Dermis blood vessel endothelial cell (primary cell): ENCODE results near the gene SARDH. TPM values are rescaled to one million over a fixed set of nuclear protein-coding genes. Genes with fewer than 3 reads are reported as not detected.
A peak's percentile ranks its signal among the peaks of the same experiment; 100 is the strongest.

Experiments used
- DNase-seq: peaks from one replicate; pipeline ENCODE4 v3.0.0; 2010
- total RNA-seq: library from RNA; depleted of rRNA; stranded (reverse); fragments of >200 nt; gene quantifications from 2 replicates; pipeline ENCODE4 v1.2.3, GENCODE V29; 2014

Gene SARDH
- total RNA-seq, 1 donor from 2014 or later: 0.34 TPM

DNA sequence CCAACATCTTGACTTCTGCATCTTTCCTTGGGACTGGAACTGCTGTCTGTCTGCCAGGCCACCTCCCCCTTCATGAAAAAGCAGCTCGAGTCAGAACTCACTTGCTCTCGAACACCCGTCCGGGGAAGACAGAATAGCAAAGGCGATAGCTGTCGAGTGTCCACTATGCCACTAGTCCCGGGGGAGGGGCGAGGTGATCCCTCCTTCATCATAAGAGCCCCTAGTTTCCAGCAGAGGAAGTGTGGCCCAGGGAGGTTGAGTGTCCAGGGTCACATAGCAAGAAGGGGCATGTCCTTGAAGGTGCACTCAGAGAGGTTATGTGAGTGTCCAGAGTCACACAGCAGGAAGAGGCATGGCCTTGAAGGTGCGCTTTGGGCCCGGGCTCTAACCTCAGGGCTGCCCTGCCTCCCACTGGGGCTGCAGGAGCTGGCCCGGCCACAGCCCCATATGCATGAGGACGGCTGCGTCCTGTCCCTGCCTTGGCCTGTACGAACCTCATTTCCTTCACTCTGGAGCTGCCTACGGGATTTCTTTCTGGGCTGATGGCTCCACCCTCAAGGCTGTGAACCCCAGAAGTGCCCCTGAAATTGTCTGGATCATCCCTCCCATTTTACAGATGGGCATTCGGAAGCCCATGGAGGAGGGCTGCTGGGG is 95.3 kb downstream of the SARDH start:
- peak; percentile 21 for DNase-seq

DNA sequence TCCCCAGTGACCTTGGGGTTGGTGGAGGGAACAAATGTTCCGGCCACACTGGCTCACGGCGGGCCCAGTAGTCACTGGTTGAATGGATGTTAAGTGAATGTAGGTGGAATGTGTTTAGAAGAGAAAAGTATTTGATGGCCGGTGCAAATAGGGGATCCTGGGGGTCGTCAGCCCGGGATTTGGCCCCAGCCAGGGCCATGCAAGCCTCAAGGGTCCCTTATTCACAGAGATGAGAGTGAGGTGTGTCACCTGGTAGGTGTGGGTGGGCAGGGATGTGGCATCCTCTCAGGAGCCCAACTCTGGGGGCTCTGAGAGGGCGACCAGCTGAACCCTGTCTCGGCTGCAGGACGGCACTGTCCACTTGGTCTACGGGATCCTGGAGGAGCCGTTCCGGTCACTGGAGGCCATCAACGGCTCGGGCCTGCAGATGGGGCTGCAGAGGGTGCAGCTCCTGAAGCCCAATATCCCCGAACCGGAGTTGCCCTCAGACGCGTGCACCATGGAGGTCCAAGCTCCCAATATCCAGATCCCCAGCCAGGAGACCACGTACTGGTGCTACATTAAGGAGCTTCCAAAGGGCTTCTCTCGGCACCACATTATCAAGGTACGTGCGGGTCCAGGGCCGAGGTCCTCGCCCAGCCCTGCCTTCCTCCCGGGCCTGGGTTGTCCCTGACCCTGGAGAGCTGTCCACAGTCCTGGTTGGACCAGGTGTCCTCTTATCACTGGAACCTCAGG is 96.1 kb downstream of the SARDH start:
- DNase-seq: no peak

- DNase-seq: no peak
Observed at GRCh38 chr9:133641396-133641655, 96.8 kb downstream of the SARDH start.

DNA sequence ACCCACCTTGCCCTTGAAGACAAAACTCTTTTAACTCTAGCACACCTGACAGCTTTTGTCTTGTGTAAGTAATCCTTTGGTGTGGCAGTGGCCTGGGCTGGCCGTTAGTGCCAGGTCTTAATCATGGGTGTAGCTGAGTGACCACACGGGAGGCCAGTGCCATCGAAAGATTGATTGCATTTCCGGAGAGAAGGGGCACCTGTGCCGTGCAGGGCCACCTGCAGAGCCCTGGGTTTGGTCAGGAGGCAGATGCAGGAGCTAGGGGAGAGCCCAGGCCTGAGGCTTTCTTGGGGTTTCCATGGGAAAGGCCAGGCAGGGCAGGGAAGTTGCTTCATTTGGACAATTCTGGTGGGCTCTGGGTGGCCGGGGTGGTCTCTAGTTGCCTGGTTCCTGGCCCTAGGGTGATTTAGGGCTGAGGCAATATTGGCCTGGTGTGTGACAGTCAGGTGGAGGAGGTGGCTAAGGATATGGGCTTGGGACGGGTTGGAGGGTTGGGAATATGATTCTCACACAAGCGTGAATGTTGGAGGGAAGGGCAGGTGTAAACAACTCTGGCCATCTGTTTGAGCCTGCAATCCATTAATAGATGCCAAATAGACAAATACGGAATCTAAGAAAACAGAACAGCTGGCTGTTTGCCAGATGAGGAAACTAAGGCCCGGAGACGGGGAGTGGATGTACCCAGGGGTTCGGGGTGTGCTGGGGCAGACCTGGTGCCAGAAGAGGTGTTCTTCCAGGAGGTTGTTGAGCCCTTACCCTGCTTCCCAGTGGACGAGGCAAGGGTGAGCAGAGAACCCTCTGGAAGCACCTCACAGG is 97.4 kb downstream of the SARDH start:
- DNase-seq: no peak

- no peak for DNase-seq
Observed at GRCh38 chr9:133640160-133640559, 98.0 kb downstream of the SARDH start.

GRCh38 chr9:133639613-133640012 is 98.5 kb downstream of the SARDH start:
- no peak for DNase-seq

- no peak for DNase-seq
Observed at GRCh38 chr9:133638711-133639110, 99.4 kb downstream of the SARDH start.

DNA sequence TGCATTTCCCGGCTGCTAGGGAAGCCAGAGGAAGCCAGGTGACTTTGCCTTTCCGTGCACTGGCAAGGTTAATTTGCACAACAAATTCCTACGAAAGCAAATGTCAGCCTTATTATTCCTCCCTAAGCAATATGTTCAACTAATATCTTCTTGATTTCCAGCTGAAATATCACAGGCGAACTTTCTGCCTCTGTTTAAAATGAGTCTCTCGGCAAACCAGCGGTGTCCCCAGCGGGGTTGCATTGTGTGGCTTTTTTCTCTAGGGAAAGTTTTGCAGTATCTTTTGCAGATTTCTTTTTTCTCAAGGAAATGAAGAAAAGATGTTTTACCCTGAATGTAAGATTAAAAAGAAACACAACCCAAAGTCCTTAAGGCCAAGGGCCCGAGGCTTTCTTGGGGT is 100.1 kb downstream of the SARDH start:
- no peak for DNase-seq

GRCh38 chr9:133637451-133638055 is 100.6 kb downstream of the SARDH start:
- no peak for DNase-seq

GRCh38 chr9:133636902-133637301 is 101.2 kb downstream of the SARDH start:
- DNase-seq: no peak

DNA sequence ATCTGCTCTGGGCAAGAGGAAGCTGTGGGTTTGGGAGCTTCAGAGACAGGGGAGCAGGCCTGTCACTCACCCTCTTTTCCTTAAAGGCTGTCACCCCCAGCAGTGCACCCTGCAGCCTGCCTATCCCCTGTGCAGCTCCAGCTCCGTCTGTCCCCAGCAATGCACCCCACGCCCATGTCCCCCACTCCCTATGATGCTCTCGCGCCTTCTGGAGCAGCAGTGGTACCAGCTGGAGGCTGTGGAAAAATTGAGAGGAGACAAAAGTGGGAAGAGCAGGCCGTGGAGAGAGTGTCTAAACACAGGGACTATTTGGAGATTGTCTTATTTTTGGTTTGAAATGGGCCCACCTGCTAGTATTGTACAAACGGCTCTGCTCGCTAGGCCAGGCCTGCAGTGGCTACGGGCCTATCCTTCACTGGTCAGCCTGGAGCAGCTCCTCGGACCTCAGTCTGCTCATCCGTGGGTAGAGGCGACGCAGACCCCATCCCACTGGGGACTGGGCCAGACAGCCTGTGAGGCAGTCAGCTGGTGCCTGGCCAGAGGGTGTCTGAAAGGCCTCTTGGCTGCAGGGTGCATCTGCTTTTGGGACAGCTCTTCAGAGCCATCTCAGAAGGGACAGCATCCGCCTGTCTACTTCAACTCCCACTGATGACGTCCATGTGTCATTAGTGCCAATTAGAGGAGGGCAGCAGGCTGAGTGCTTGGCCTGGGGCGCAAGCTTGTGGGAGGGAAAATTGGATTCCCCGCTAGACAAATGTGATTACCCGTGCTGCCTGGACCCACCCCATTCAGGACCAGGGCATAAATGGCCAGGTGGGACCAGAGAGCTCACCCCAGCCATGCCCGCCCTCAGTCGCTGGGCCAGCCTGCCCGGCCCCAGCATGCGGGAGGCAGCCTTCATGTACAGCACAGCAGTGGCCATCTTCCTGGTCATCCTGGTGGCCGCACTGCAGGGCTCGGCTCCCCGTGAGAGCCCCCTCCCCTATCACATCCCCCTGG is 102.3 kb downstream of the SARDH start, which contains the start of gene DBH:
Gene DBH (plus strand): TSS at position 831 of the 999 bp plus-strand sequence. CDS start 9 bp downstream, at position 840.
- no peak for DNase-seq

GRCh38 chr9:133635098-133635497 is 103.1 kb downstream of the SARDH start:
- no peak for DNase-seq

GRCh38 chr9:133634081-133634691 is 104.0 kb downstream of the SARDH start:
- no peak for DNase-seq

- no peak for DNase-seq
Observed at GRCh38 chr9:133633681-133634080, 104.5 kb downstream of the SARDH start.

- no peak for DNase-seq
Observed at GRCh38 chr9:133632806-133633680, 105.1 kb downstream of the SARDH start.

GRCh38 chr9:133631111-133631510 is 107.0 kb downstream of the SARDH start:
- no peak for DNase-seq

GRCh38 chr9:133629221-133630110 is 108.7 kb downstream of the SARDH start:
- no peak for DNase-seq

DNA sequence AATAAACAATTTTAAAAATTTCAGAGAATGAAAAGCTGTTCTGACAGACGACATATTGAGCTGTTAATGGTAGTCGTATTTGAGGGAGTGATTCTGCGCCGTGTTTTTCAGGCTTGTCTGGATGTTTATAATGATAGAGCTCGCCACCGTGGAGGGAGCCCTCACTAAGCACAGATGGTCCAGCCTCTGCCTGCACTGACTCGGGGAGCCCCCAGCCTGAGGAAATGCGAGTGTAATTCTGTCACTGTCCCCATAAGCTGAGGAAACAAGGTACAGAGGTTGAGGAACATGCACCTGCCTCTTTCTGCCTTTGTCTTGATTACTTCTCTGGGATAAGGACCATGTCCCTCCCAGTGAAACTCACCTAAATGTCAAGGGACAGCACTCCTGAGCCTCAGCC is 109.4 kb downstream of the SARDH start:
- no peak for DNase-seq

DNA sequence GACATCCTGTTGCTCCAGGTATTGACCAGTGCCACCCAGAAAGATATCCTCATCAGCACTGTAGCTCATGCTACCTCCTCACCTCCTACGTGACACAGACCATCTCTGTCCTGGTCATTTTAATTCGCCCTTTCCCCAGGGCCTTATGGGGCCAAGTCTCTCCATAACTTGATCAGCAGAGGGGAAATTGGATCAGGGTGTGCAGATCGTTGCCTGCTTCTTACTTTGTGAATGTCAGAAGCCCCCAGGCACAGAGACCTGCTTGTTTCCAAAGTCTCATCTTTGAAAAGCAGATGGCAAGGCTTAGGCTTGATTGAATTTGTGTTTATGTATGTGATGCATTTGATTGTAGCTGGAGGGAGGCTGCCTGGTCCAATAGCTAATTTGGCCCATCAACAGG is 110.8 kb downstream of the SARDH start:
- DNase-seq: no peak
